GM23338 (cell line): ENCODE data around the gene SRXN1. TPM values are rescaled to one million over a fixed set of nuclear protein-coding genes. Genes with fewer than 3 reads are reported as not detected.

ENCODE experiments used
- ATAC-seq: fragments of 200-7000 bp; cut with Tn5 transposase; 3 replicates; pipeline ENCODE4 v1.9.1; 2020
- DNase-seq: peaks from one replicate; pipeline ENCODE4 v3.0.0-alpha.2; 2015; ENCODE audit warnings: low spot score
- H2AFZ ChIP-seq: fragments of 200-600 bp; sonication (generic); 2 replicates; pipeline ENCODE4 v1.8.0; 2016; ENCODE audit warnings: antibody characterized with exemption, mild to moderate bottlenecking, moderate library complexity
- H3F3A ChIP-seq: fragments of 200-600 bp; sonication (generic); replicated peaks from 2 replicates; pipeline ENCODE4 v1.8.0; 2017; ENCODE audit warnings: antibody characterized with exemption, mixed run types, low read depth
- H3K27ac ChIP-seq: fragments of 200-600 bp; sonication (generic); 2 replicates; pipeline ENCODE4 v1.6.1; 2016; ENCODE audit warnings: low read depth
- H3K27me3 ChIP-seq: fragments of 200-600 bp; sonication (generic); 2 replicates; pipeline ENCODE4 v1.8.0; 2016; ENCODE audit warnings: mild to moderate bottlenecking, mixed run types, moderate library complexity; ENCODE audit not compliant: insufficient read depth
- H3K36me3 ChIP-seq: fragments of 200-600 bp; sonication (generic); 2 replicates; pipeline ENCODE4 v1.8.0; 2016; ENCODE audit warnings: mild to moderate bottlenecking; ENCODE audit not compliant: insufficient read depth
- H3K4me1 ChIP-seq: fragments of 200-600 bp; sonication (generic); 2 replicates; pipeline ENCODE4 v1.8.0; 2016; ENCODE audit warnings: mild to moderate bottlenecking, moderate library complexity; ENCODE audit not compliant: insufficient read depth
- H3K4me2 ChIP-seq: fragments of 200-600 bp; sonication (generic); 2 replicates; pipeline ENCODE4 v1.7.1; 2017; ENCODE audit warnings: mixed run types
- H3K4me3 ChIP-seq: fragments of 200-600 bp; sonication (generic); 2 replicates; pipeline ENCODE4 v1.6.1; 2016; ENCODE audit warnings: mixed run types
- H3K79me2 ChIP-seq: fragments of 200-600 bp; sonication (generic); replicated peaks from 2 replicates; pipeline ENCODE4 v1.8.0; 2017; ENCODE audit warnings: mild to moderate bottlenecking; ENCODE audit not compliant: insufficient read depth
- H3K9me2 ChIP-seq: fragments of 200-600 bp; sonication (generic); 2 replicates; pipeline ENCODE4 v1.8.0; 2017; ENCODE audit not compliant: insufficient read depth
- H4K20me1 ChIP-seq: fragments of 200-600 bp; sonication (generic); replicated peaks from 2 replicates; pipeline ENCODE4 v1.8.0; 2017; ENCODE audit warnings: mild to moderate bottlenecking; ENCODE audit not compliant: insufficient read depth
- H3K27ac Mint-ChIP-seq: 2 replicates; pipeline ENCODE4 v1.8.0; 2020; ENCODE audit warnings: inconsistent platforms, mild to moderate bottlenecking, moderate library complexity, mixed read lengths
- H3K27me3 Mint-ChIP-seq: 3 replicates; pipeline ENCODE4 v1.8.0; 2022; ENCODE audit warnings: low read depth, mild to moderate bottlenecking, moderate library complexity, mixed read lengths, inconsistent platforms; ENCODE audit not compliant: insufficient read depth, poor library complexity
- H3K36me3 Mint-ChIP-seq: 3 replicates; pipeline ENCODE4 v1.8.0; 2021; ENCODE audit warnings: low read depth, mild to moderate bottlenecking, inconsistent platforms, moderate library complexity, mixed read lengths
- H3K4me1 Mint-ChIP-seq: 3 replicates; pipeline ENCODE4 v1.8.0; 2020; ENCODE audit warnings: mild to moderate bottlenecking, inconsistent platforms, mixed read lengths
- H3K4me3 Mint-ChIP-seq: 3 replicates; pipeline ENCODE4 v1.8.0; 2021; ENCODE audit warnings: moderate library complexity, mild to moderate bottlenecking, inconsistent platforms, mixed read lengths
- H3K9me3 Mint-ChIP-seq: 3 replicates; pipeline ENCODE4 v1.8.0; 2020; ENCODE audit warnings: moderate library complexity, mild to moderate bottlenecking, inconsistent platforms, mixed read lengths
- EZH2 ChIP-seq: fragments of 200-600 bp; sonication (generic); IDR thresholded peaks from one replicate; pipeline ENCODE4 v1.8.0; 2017; ENCODE audit warnings: antibody characterized with exemption, mild to moderate bottlenecking, low read depth; ENCODE audit not compliant: unreplicated experiment
- polyA plus RNA-seq: library from polyadenylated mRNA; unstranded; fragments of >200 nt; fragmentation: Nextera tagmentation; extraction: Ambion mirVana; gene quantifications from 2 replicates; pipeline ENCODE4 v1.2.1, GENCODE V29; 2016
- total RNA-seq: library from RNA; depleted of rRNA; stranded (reverse); fragments of >200 nt; shearing (Covaris generic); gene quantifications from 2 replicates; pipeline ENCODE4 v1.2.3, GENCODE V29; 2014
- TF ChIP-seq, protein P1 (sequence below): fragments of 250-450 bp; sonication (Bioruptor Pico); IDR thresholded peaks from 2 replicates; pipeline ENCODE4 v1.5.0; 2020; ENCODE audit warnings: mild to moderate bottlenecking, moderate library complexity

Gene SRXN1
- total and polyA plus RNA-seq, 2 experiments from 2014 or later, result 8.4 to 26.6 TPM

GRCh38 chr20:662277-663192 lies 9.5 kb upstream of the SRXN1 start:
- no peak for ATAC-seq
- H3K4me3 ChIP-seq, result peak overlapping the region; percentile 42
- H3K27ac Mint-ChIP-seq, result peak overlapping the region; percentile 60; the same call in 1 of the 2 replicates

More at GRCh38 chr20:662277-663192, 9.5 kb upstream of the SRXN1 start:
- Histone ChIP-seq H3K9me2 (0 out of 2 replicates have a peak, but pooled peaks cover 5% of the 10 kb centered on the region), H3K27ac (no peak overlapping the region), H3K27me3 (peaks cover 55% of the 10 kb centered on the region), H3F3A (peaks cover 14% of the 10 kb centered on the region), H3K36me3 (no peaks in the 10 kb centered on the region), H2AFZ (peak overlapping the region; percentile 64; the same call in 1 of the 2 replicates), H3K4me2 (peak overlapping the region; percentile 73), H3K79me2 (no peaks in the 10 kb centered on the region), H4K20me1 (no peaks in the 10 kb centered on the region), H3K4me1 (peaks cover 72% of the 10 kb centered on the region)
- Mint-ChIP-seq H3K36me3 (no peaks in the 10 kb centered on the region), H3K27me3 (peaks cover 38% of the 10 kb centered on the region), H3K4me3 (peak overlapping the region; percentile 38), H3K9me3 (0 out of 3 replicates have a peak, but pooled peaks cover 3% of the 10 kb centered on the region), H3K4me1 (peaks cover 74% of the 10 kb centered on the region)
- TF ChIP-seq, protein P1, sequence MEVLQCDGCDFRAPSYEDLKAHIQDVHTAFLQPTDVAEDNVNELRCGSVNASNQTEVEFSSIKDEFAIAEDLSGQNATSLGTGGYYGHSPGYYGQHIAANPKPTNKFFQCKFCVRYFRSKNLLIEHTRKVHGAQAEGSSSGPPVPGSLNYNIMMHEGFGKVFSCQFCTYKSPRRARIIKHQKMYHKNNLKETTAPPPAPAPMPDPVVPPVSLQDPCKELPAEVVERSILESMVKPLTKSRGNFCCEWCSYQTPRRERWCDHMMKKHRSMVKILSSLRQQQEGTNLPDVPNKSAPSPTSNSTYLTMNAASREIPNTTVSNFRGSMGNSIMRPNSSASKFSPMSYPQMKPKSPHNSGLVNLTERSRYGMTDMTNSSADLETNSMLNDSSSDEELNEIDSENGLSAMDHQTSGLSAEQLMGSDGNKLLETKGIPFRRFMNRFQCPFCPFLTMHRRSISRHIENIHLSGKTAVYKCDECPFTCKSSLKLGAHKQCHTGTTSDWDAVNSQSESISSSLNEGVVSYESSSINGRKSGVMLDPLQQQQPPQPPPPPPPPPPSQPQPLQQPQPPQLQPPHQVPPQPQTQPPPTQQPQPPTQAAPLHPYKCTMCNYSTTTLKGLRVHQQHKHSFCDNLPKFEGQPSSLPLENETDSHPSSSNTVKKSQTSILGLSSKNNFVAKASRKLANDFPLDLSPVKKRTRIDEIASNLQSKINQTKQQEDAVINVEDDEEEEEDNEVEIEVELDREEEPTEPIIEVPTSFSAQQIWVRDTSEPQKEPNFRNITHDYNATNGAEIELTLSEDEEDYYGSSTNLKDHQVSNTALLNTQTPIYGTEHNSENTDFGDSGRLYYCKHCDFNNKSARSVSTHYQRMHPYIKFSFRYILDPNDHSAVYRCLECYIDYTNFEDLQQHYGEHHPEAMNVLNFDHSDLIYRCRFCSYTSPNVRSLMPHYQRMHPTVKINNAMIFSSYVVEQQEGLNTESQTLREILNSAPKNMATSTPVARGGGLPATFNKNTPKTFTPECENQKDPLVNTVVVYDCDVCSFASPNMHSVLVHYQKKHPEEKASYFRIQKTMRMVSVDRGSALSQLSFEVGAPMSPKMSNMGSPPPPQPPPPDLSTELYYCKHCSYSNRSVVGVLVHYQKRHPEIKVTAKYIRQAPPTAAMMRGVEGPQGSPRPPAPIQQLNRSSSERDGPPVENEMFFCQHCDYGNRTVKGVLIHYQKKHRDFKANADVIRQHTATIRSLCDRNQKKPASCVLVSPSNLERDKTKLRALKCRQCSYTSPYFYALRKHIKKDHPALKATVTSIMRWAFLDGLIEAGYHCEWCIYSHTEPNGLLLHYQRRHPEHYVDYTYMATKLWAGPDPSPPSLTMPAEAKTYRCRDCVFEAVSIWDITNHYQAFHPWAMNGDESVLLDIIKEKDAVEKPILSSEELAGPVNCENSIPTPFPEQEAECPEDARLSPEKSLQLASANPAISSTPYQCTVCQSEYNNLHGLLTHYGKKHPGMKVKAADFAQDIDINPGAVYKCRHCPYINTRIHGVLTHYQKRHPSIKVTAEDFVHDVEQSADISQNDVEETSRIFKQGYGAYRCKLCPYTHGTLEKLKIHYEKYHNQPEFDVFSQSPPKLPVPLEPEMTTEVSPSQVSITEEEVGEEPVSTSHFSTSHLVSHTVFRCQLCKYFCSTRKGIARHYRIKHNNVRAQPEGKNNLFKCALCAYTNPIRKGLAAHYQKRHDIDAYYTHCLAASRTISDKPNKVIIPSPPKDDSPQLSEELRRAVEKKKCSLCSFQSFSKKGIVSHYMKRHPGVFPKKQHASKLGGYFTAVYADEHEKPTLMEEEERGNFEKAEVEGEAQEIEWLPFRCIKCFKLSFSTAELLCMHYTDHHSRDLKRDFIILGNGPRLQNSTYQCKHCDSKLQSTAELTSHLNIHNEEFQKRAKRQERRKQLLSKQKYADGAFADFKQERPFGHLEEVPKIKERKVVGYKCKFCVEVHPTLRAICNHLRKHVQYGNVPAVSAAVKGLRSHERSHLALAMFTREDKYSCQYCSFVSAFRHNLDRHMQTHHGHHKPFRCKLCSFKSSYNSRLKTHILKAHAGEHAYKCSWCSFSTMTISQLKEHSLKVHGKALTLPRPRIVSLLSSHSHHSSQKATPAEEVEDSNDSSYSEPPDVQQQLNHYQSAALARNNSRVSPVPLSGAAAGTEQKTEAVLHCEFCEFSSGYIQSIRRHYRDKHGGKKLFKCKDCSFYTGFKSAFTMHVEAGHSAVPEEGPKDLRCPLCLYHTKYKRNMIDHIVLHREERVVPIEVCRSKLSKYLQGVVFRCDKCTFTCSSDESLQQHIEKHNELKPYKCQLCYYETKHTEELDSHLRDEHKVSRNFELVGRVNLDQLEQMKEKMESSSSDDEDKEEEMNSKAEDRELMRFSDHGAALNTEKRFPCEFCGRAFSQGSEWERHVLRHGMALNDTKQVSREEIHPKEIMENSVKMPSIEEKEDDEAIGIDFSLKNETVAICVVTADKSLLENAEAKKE (CRISPR knock-in tag), result no peak
- peak; percentile 54 for TF ChIP-seq EZH2
- no peak for DNase-seq
